HEK293T (cell line): ENCODE results near the gene OR10A3.

Experiments used
- CTCF ChIA-PET: fragments of 350-600 bp; formaldehyde crosslinking; extraction: SDS; loops from one replicate; lab custom pipeline; 2021; ENCODE audit warnings: antibody characterized with exemption, inconsistent platforms; lab: Yijun Ruan, JAX
- POLR2A ChIA-PET: fragments of 350-600 bp; formaldehyde crosslinking; extraction: SDS; loops from one replicate; lab custom pipeline; 2020; ENCODE audit warnings: antibody characterized with exemption, inconsistent platforms; lab: Yijun Ruan, JAX
- DNase-seq: peaks from one replicate; pipeline ENCODE4 v3.0.0; 2012; ENCODE audit warnings: mixed read lengths; ENCODE audit errors: extremely low spot score
- ARNT ChIP-seq: fragments of 450-650 bp; IDR thresholded peaks from 2 replicates; pipeline ENCODE4 v1.6.1; 2017; ENCODE audit warnings: mild to moderate bottlenecking
- BHLHE40 ChIP-seq: fragments of 450-650 bp; IDR thresholded peaks from 2 replicates; pipeline ENCODE4 v1.6.1; 2016; ENCODE audit warnings: mild to moderate bottlenecking, moderate library complexity, borderline replicate concordance
- CTBP1 ChIP-seq: fragments of 450-650 bp; IDR thresholded peaks from 2 replicates; pipeline ENCODE4 v1.6.1; 2016; ENCODE audit warnings: borderline replicate concordance
- ELF4 ChIP-seq: fragments of 450-650 bp; IDR thresholded peaks from 2 replicates; pipeline ENCODE4 v1.6.1; 2017; ENCODE audit warnings: antibody characterized with exemption
- FOXA1 ChIP-seq: fragments of 450-650 bp; IDR thresholded peaks from 2 replicates; pipeline ENCODE4 v1.6.1; 2016; ENCODE audit warnings: mild to moderate bottlenecking
- FOXK2 ChIP-seq: fragments of 450-650 bp; IDR thresholded peaks from 2 replicates; pipeline ENCODE4 v1.6.1; 2016; ENCODE audit warnings: mild to moderate bottlenecking
- FOXM1 ChIP-seq: fragments of 450-650 bp; IDR thresholded peaks from 2 replicates; pipeline ENCODE4 v1.6.1; 2017; ENCODE audit warnings: mild to moderate bottlenecking, borderline replicate concordance
- HDGF ChIP-seq: fragments of 450-650 bp; IDR thresholded peaks from 2 replicates; pipeline ENCODE4 v1.6.1; 2017; ENCODE audit warnings: antibody characterized with exemption, borderline replicate concordance
- L3MBTL2 ChIP-seq: fragments of 450-650 bp; conservative IDR thresholded peaks from 2 replicates; pipeline ENCODE4 v1.6.1; 2016; ENCODE audit warnings: mild to moderate bottlenecking
- LEF1 ChIP-seq: fragments of 450-650 bp; IDR thresholded peaks from 2 replicates; pipeline ENCODE4 v1.6.1; 2017; ENCODE audit warnings: mild to moderate bottlenecking, borderline replicate concordance
- NFRKB ChIP-seq: fragments of 450-650 bp; IDR thresholded peaks from 2 replicates; pipeline ENCODE4 v1.6.1; 2016; ENCODE audit warnings: mild to moderate bottlenecking, moderate library complexity
- PKNOX1 ChIP-seq: fragments of 450-650 bp; IDR thresholded peaks from 2 replicates; pipeline ENCODE4 v1.6.1; 2016
- SP1 ChIP-seq: fragments of 450-650 bp; IDR thresholded peaks from 2 replicates; pipeline ENCODE4 v1.6.1; 2017
- SUZ12 ChIP-seq: fragments of 450-650 bp; IDR thresholded peaks from 2 replicates; pipeline ENCODE4 v1.6.1; 2016; ENCODE audit warnings: mild to moderate bottlenecking
- TARDBP ChIP-seq: fragments of 450-650 bp; IDR thresholded peaks from 2 replicates; pipeline ENCODE4 v1.6.1; 2016
- ZNF384 ChIP-seq: fragments of 450-650 bp; IDR thresholded peaks from 2 replicates; pipeline ENCODE4 v1.6.1; 2016

The OR10A3 gene

GRCh38 chr11:7949934-7950333, 8.4 kb upstream of the OR10A3 start:
- DNase-seq = no peak
- TF ChIP-seq CTBP1 (no peak), FOXK2 (no peak), NFRKB (no peak), HDGF (no peak), TARDBP (no peak), LEF1 (no peak), SP1 (no peak), SUZ12 (no peak), FOXA1 (no peak), ARNT (no peak), BHLHE40 (no peak)
- CTCF ChIA-PET = no interaction called here
- POLR2A ChIA-PET = no interaction called here

GRCh38 chr11:7944123-7944522, 2.6 kb upstream of the OR10A3 start:
- DNase-seq = no peak
- CTCF ChIA-PET = no interaction called here
- TF ChIP-seq SUZ12 (no peak), LEF1 (no peak)
- POLR2A ChIA-PET = no interaction called here

- ChIA-PET POLR2A (no interaction called here), CTCF (no interaction called here)
- TF ChIP-seq L3MBTL2 (no peak), HDGF (no peak), SUZ12 (no peak), SP1 (no peak), FOXM1 (no peak), PKNOX1 (no peak), FOXA1 (no peak), LEF1 (no peak)
- no peak for DNase-seq
Observed at GRCh38 chr11:7941146-7941545, 362 bp downstream of the OR10A3 start.

- CTCF ChIA-PET = no interaction called here
- no peak for TF ChIP-seq FOXK2
- no peak for TF ChIP-seq ZNF384
- TF ChIP-seq NFRKB = no peak
- no peak for TF ChIP-seq TARDBP
- no peak for TF ChIP-seq LEF1
- TF ChIP-seq PKNOX1 = no peak
- TF ChIP-seq BHLHE40 = no peak
- no peak for TF ChIP-seq FOXM1
- no peak for TF ChIP-seq SUZ12
- POLR2A ChIA-PET = no interaction called here
- no peak for DNase-seq
Observed at GRCh38 chr11:7936615-7937014, 4.9 kb downstream of the OR10A3 start.

- no peak for DNase-seq
- ChIA-PET CTCF (no interaction called here), POLR2A (no interaction called here)
- TF ChIP-seq LEF1 (no peak), SP1 (no peak), L3MBTL2 (no peak), ELF4 (no peak), TARDBP (no peak), HDGF (no peak), FOXK2 (no peak), CTBP1 (no peak), FOXA1 (no peak), PKNOX1 (no peak), BHLHE40 (no peak)
Observed at GRCh38 chr11:7931168-7931567, 10.3 kb downstream of the OR10A3 start, which contains the start of gene OR10A6. OR10A6 (minus strand) TSS chr11:7931268; CDS start chr11:7928662, 2,606 bp downstream.

- ChIA-PET POLR2A (no interaction called here), CTCF (no interaction called here)
- DNase-seq = no peak
- TF ChIP-seq ARNT (no peak), BHLHE40 (no peak), SP1 (no peak), HDGF (no peak), FOXM1 (no peak), FOXK2 (no peak), CTBP1 (no peak), TARDBP (no peak), SUZ12 (no peak), LEF1 (no peak), FOXA1 (no peak), PKNOX1 (no peak), L3MBTL2 (no peak), ELF4 (no peak), NFRKB (no peak), ZNF384 (no peak)
Observed at GRCh38 chr11:7927635-7928034, 13.9 kb downstream of the OR10A3 start.
